ENCODE measurements around the gene RARA.

The RARA gene

GRCh38 chr17:40317880-40318829 is 9.2 kb downstream of the RARA start (continued):
- TF ChIP-seq PATZ1 (tag by site-specific recombination; IDR thresholded peaks at IDR 0.05) (peak; percentile 86), ATF2 (tag by site-specific recombination; IDR thresholded peaks at IDR 0.05; ENCODE audit: low read depth) (no peak), ZNF266 (tag by site-specific recombination; IDR thresholded peaks at IDR 0.05; ENCODE audit: low read depth) (no peak), SCRT1 (tag by site-specific recombination; IDR thresholded peaks at IDR 0.05; ENCODE audit: borderline replicate concordance) (no peak), EGR2 (tag by site-specific recombination; IDR thresholded peaks at IDR 0.05; ENCODE audit: low read depth) (peak; percentile 78), ZNF221 (tag by site-specific recombination; IDR thresholded peaks at IDR 0.05; ENCODE audit: borderline replicate concordance) (no peak), GLIS2 (tag by site-specific recombination; IDR thresholded peaks at IDR 0.05) (peak; percentile 82), GLI4 (tag by site-specific recombination; IDR thresholded peaks at IDR 0.05) (no peak), ZNF23 (tag by site-specific recombination; IDR thresholded peaks at IDR 0.05; ENCODE audit: borderline replicate concordance) (no peak), ZFP37 (tag by site-specific recombination; IDR thresholded peaks at IDR 0.05) (peak; percentile 62; the same call in 1 of the 2 replicates), ZBTB6 (tag by site-specific recombination; IDR thresholded peaks at IDR 0.05) (no peak), OSR2 (tag by site-specific recombination; IDR thresholded peaks at IDR 0.05) (no peak), ZNF654 (tag by site-specific recombination; IDR thresholded peaks at IDR 0.05; ENCODE audit: low read depth) (no peak), ZNF114 (tag by site-specific recombination; IDR thresholded peaks at IDR 0.05) (no peak), ZNF404 (tag by site-specific recombination; IDR thresholded peaks at IDR 0.05) (no peak), ZBTB11 (tag by site-specific recombination; conservative IDR thresholded peaks at IDR 0.05; ENCODE audit: low read depth) (no peak), ZNF146 (tag by site-specific recombination; IDR thresholded peaks at IDR 0.05) (no peak), ZNF214 (tag by site-specific recombination; IDR thresholded peaks at IDR 0.05; ENCODE audit: borderline replicate concordance) (no peak), ZNF112 (tag by site-specific recombination; IDR thresholded peaks at IDR 0.05) (no peak), TCF7L2 (IDR thresholded peaks at IDR 0.05; ENCODE audit: borderline replicate concordance, low read depth, low read length) (no peak), ZNF747 (tag by site-specific recombination; IDR thresholded peaks at IDR 0.05) (no peak), ZNF138 (tag by site-specific recombination; IDR thresholded peaks at IDR 0.05; ENCODE audit: borderline replicate concordance) (no peak), ZBTB49 (tag by site-specific recombination; IDR thresholded peaks at IDR 0.05; ENCODE audit: low read depth) (no peak), ZNF398 (tag by site-specific recombination; IDR thresholded peaks at IDR 0.05) (peak; percentile 56), ZNF423 (tag by site-specific recombination; IDR thresholded peaks at IDR 0.05) (peak; percentile 98)
